Hypothalamus (tissue), 51 donors: ENCODE measurements around the gene PLCB1.
A peak's percentile ranks its signal among the peaks of the same experiment; 100 is the strongest.
"Not testable (repeated sequence)": the region's sequence is repeated elsewhere in the genome, so short reads cannot be mapped to it uniquely, and the experiment has no call there.

ENCODE experiments used
- DNase-seq, 51 donors: peaks; one replicate each; lab custom pipeline; 2025; lab: John Stamatoyannopoulos, UW

Gene PLCB1

GRCh38 chr20:8131598-8132483 is at the start of gene PLCB1:
Gene PLCB1 (plus strand): TSS chr20:8132266. CDS start chr20:8132652, 386 bp downstream.
- DNase-seq, result peak; percentile 15 to 92 (median 74)

DNA sequence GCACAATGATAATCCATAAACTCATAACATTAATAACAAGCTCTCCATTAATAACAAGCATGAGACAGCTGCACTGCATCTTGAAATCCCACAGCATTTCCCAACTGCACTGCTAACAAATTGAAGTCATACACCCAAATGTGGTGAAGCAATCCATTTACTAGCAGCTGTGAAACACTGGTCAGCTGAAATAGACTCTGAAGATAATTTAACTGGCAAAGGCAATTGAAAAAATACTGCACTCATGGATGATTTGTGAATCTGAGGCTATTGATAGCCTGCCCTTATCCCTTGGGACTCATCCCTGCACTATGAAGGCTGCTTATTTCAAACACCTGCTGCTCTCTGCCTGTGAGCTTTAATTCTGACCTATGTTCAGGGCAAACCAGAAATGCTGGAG is 49.1 kb upstream of the PLCB1 start:
- no peak for DNase-seq

- no peak for DNase-seq
Measured at GRCh38 chr20:8089668-8090067, 42.4 kb upstream of the PLCB1 start.

- peak in 33 of 51 donors; percentile 0 to 74 (median 26) for DNase-seq
Measured at GRCh38 chr20:8094415-8094818, 37.6 kb upstream of the PLCB1 start.

DNA sequence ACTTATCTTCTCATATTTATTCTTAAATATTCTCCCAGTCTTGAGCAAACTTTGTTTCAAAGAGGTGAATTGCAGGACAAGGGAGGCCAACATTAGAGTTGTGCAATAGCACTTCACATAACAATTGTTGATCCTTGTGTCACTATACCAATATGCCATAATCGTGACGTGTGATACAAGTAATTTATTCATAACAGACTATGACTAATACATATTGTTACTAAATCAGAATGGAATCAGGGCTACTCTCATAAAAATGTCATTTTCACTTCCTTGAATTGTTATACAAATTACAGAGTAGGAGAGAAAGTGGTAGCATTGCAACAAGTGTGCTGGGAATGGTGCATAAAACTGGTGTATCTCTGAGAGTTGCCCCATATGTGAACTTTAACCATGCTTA is 37.2 kb upstream of the PLCB1 start:
- no peak for DNase-seq

DNA sequence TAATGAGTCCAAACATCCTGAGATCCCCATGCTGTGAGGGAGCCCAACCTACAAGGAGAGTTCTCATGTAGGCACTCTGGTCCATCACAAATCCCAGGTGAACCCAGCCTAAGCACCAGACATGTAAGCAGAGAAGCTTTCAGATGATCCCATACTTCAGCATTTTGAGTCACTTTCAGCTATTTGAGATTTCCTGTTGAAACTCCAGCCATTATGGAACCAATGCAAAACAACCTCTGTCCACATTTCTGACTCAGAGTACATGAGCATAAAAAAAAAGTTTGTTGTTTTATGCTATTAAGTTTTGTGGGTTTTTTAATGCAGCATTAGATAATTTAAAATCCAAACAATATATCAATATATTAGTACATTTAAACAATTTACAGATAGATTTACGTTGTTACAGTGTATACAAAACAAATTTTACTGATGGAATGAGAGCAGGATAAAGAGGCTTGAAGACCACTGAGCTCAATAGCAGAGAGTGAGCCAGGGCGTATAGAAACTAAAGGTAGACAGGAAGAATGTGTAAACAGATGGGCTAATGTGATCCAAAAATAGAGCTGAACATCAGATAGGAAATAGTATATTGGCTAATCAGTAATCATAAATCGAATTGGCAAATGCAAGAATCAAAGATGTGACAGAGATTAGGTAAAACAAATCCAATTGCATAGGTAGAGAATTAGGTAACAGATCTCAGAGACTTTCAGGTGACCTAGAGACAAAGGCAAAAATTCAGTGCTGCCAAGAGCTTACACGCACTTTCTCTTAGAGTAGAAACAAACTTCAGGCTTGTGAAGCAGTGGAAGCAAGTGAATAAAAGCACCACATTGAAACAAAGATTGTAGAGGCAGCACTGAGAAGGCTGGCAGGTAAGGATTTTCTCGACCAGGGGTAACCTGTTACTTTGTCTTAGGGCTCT is 36.2 kb upstream of the PLCB1 start:
- no peak for DNase-seq

GRCh38 chr20:8097307-8097706 is 34.8 kb upstream of the PLCB1 start:
- no peak for DNase-seq

DNA sequence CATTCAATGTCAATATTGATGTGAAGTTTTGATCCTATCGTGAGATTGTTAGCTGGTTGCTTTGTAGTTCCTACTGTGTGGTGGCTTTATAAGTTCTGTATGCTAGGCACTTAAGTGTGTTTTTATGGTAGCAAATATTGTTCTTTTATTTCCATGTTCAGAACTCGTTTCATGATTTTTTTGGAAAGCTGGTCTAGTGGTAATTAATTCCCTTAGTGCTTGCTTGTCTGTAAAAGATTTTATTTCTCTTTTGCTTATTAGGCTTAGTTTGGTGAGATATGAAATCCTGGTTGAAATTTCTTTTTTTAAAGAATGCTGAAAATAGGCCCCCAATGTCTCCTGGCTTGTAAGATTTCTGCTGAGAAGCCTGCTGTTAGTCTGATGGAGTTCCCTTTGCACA is 27.8 kb upstream of the PLCB1 start:
- no peak for DNase-seq

GRCh38 chr20:8114612-8115011 is 17.5 kb upstream of the PLCB1 start:
- not testable (repeated sequence) for DNase-seq

DNA sequence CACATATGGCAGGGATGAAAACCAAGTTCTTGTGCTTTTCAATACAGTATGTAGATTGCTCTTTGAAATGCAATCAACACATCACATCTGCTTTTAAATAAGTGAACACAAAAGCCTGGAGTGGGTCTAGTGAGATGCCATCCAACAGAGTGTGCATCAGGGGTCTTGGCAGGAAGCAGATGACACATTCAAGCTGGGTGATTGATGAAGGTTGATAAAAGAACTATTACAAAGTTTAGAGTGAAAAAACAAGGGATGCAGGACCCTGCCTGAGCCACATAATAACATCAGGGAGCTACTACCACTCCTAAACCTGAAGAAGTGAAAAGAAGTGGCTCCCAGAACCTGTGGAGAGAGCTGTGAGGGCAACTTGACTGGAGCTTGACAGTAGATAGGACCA is 16.6 kb upstream of the PLCB1 start:
- no peak for DNase-seq

GRCh38 chr20:8116067-8116811 is 15.8 kb upstream of the PLCB1 start:
- DNase-seq, result no peak

DNA sequence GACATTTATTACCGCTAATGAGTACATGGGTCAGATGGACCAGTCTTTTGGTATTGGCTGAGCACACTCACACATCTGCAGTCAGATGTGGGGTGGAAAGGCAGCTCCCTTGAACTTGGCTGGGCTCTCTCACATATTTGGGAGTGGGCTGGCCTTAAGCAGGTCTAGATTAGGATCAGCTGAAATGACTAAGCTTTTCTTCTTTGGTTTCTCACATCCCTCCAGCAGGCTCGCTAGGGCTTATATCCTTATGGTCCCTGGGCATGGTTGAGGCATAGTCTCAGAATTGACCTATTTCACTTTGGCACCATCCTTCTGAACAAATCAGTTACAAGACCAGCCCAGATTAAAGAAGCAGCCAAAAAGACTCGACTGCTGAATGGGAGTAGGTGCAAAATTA is 14.4 kb upstream of the PLCB1 start:
- no peak for DNase-seq

GRCh38 chr20:8118039-8118438 is 14.0 kb upstream of the PLCB1 start:
- no peak for DNase-seq

DNA sequence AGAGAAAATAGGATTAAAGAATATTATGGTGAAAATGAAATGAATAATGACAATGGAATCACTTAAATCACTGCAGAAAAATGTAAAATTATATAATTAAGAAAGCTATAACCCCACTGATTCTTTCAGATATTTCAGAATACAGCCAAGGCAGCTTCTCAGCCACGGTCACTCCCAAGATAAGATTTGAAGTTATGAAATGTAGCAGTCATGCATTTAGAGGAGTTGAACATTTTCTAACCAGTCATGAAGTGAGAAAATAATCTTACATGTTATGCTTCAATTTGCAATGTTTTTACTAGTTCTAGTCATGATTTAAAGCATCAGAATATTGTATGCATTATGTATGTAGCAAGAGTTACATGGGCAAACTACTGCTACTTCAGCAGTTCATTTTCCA is 13.3 kb upstream of the PLCB1 start:
- no peak for DNase-seq

DNA sequence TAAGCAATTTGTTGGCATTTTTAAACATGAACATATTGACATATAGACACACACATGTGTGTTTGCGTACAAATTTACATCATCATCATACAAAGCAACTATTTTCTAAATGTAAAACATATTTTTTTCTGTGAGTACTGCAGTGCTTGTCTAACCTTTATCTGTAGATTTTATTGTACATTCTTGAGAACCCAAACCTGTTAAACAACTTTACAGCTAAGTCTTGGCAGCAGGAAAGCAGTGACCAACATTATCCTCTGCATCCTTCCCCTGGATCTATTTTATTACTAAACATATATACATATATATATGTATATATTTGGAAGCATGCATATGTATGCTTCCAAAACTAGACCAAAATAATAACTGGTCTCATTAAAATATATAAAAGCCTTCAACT is 10.4 kb upstream of the PLCB1 start:
- DNase-seq, result no peak

DNA sequence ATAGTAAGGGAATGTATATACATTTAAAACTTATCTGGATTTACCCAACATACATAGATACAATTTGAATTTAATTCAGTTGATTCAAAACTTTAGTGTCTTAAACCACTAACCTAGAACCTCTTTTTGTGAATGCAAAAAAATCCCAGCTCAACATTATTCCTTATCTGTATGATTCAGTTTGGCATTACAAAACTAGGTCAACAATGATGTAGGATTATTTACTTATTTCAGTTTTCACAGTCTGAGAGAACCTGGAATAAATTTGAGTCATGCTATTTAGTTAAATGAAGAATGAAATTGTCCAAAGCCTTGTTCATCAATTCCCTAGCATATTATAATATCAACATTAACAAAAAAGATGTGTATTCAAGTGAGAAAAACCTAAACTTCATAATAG is 7.4 kb upstream of the PLCB1 start:
- no peak for DNase-seq

DNA sequence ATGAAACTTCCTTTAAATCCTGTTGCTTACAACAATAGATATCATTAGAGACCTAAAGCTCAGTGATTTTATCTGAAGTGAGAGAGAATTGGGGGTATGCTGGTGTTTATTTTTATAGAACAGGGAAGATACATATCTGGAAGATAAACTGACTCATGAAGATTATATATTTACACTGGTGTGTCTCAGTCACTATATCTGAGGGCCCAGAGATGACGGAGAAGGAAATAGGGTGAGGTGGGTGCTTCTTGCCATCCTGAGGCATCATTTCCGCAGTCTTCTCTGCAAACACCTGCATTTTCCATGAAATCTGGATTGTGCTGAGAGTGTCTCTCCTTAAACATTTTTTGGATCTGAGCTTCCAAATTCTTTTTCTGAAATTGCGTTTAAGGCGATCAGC is 5.9 kb upstream of the PLCB1 start:
- no peak for DNase-seq

DNA sequence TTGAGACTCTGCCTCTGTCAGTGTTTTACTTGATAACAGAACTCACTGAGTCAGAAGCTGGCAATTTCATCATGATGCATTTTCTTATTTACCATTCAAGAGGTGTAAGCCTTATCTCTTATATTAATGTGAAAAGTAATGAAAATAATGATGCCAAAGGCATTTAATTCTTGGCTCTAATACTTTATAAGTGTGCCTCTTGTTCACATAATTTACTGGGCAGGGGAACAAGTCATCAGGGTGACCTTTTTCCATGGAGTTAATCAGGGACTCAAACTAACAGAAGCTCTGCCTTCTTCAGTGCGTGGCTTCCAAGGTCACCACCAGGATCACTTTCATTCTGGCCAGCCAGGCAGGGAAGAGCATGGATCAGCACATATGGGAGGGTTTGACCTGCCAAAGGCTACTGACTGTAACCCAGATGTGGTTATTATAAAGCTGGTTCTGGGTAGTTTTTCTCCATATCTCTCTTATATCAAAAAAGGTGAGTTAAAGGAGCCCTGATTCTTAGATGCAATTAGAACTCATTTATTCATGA is 5.2 kb upstream of the PLCB1 start:
- no peak for DNase-seq

DNA sequence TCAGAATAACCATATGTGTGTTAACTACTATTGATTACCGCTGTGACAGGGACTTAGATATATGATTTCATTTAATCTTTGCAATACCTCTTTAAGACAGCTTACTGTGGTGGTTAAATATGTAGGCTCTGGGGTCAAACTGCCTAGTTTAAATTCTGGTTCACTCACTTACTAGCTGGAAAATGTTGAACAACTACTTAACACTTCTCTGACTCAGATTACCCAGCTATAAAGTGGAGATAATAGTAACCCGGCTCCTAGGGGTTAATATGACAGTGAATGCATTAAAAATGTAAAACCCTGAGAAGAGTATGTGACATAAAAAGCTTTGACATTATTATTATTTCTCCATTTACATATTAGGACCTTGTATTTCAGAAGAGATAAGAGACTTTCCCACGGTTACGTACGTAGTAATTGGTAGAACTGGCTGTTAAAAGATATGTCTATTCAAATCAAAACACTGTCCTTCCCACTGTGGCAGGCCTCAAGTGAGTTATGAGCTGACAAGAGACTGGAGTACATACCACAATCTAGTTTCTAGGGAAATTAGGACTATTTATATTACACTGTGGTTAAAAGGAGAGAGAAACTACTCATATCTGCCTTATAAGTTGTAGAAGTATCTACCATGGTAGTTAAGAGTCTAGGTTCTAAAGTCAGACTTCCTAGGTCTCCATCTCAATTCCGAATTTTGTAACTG is 4.4 kb upstream of the PLCB1 start:
- no peak for DNase-seq
